HG03442 (cell line): ENCODE measurements around the gene STXBP5L.
"Not testable (repeated sequence)": the region's sequence is repeated elsewhere in the genome, so short reads cannot be mapped to it uniquely, and the experiment has no call there.

Experiments used
- ATAC-seq: cut with Tn5 transposase; IDR thresholded peaks from one replicate; pipeline ENCODE4 v1.9.1; 2021; ENCODE audit warnings: mild to moderate bottlenecking, moderate library complexity; ENCODE audit not compliant: unreplicated experiment

Gene STXBP5L

DNA sequence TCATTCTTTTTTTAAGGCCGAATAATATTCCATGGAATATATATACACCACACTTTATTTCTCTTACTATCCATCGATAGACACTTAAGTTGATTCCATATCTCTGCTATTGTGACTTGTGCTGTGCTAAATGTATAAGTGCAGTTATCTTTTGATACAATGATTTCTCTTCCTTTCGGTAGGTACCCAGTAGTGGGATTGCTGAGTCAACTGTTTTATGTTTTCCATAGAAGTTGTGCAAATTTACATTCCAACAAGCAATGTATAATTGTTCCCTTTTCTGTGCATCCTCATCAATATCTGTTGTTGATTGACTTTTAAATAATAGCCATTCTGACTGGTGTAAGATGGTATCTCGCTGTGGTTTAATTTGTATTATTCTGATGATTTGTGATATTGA is 81.0 kb downstream of the STXBP5L start:
- ATAC-seq, result no peak

- no peak for ATAC-seq
Measured at GRCh38 chr3:121018917-121019321, 110.9 kb downstream of the STXBP5L start.

GRCh38 chr3:121063628-121064027 is 155.6 kb downstream of the STXBP5L start:
- ATAC-seq, result no peak

- no peak for ATAC-seq
Measured at GRCh38 chr3:121064121-121064520, 156.1 kb downstream of the STXBP5L start.

GRCh38 chr3:121072133-121072532 is 164.1 kb downstream of the STXBP5L start:
- no peak for ATAC-seq

DNA sequence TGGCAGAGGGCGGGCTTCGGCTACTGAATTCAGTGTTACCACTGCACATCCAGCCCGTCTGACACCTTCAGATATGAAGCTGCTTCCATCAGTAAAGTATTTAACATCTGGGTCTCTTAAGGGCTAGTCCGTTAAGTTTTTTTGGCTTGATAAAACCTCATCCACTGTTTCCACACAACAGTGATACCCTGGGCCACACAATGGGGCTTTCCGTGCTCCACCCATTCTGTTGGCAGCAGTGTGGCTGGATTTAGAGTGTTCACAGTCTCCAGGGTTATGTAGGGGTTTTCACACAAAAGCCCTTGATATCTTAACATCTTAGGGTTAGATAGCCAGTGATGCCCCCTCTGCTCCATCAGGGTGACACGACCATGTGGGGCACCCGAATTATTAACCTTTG is 165.0 kb downstream of the STXBP5L start:
- ATAC-seq, result no peak

GRCh38 chr3:121075191-121075590 is 167.2 kb downstream of the STXBP5L start:
- no peak for ATAC-seq

GRCh38 chr3:121078378-121079101 is 170.5 kb downstream of the STXBP5L start:
- ATAC-seq, result not testable (repeated sequence)

DNA sequence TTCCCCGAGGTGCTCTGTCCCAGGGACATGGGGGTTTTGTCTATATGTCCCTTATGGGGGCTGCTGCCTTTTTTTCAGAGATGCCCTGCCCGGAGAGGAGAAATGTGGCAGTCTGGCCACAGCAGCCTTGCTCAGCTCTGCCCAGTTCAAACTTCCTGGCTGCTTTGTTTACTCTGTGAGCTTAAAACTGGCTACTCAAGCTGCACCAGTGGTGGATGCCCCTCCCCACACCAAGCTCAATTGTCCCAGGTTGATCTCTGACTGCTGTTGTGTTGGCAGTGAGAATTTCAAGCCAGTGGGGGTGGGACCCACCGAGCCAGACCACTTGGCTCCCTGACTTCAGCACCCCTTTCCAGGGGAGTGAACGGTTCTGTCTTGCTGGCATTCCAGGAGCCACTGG is 188.9 kb downstream of the STXBP5L start:
- no peak for ATAC-seq

DNA sequence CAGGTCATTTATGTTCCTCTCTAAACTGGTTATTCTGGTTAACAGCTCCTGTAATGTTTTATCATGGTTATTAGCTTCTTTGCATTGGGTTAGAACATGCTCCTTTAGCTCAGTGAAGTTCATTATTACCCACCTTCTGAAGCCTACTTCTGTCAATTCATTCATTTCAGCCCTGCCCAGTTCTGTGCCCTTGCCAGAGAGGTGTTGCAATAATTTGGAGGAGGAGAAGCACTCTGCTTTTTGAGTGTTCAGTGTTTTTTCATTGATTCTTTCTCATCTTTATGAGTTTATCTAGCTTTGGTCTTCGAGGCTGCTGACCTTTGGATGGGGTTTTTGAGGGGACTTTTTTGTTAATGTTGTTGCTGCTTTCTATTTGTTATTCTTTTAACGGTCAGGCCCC is 203.1 kb downstream of the STXBP5L start:
- not testable (repeated sequence) for ATAC-seq

DNA sequence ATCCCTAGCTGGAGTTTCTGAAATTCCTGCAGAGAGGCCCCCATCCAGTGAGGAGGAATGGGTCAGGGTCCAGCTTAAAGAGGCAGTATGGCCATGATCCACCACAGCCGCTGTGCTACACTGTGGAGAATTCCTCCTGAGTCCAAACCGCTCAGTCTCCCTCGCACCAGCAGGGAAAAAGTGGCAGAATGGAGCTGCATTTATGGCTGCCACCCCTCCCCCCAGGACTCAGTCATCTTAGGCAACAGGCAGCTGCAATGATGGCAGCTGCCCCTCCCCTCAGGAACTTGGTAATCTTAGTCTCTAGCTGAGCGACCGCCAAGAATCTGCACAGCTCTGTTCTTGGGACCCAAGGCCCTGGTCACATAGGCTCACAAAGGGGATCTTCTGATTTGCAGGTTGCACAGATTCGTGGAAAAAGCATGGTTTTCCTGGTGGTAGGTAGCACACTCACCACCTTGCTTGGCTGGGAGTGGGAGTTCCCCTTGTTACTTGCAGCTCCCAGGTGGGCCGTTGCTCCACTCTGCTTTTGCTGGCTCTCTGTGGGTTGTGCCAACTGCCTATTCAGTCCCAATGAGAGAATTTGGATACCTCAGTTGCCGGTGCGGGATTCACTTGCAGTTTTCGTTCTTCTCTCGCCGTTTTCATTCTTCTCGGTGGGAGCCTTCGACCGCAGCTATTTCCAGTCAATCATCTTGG is 204.1 kb downstream of the STXBP5L start:
- no peak for ATAC-seq

DNA sequence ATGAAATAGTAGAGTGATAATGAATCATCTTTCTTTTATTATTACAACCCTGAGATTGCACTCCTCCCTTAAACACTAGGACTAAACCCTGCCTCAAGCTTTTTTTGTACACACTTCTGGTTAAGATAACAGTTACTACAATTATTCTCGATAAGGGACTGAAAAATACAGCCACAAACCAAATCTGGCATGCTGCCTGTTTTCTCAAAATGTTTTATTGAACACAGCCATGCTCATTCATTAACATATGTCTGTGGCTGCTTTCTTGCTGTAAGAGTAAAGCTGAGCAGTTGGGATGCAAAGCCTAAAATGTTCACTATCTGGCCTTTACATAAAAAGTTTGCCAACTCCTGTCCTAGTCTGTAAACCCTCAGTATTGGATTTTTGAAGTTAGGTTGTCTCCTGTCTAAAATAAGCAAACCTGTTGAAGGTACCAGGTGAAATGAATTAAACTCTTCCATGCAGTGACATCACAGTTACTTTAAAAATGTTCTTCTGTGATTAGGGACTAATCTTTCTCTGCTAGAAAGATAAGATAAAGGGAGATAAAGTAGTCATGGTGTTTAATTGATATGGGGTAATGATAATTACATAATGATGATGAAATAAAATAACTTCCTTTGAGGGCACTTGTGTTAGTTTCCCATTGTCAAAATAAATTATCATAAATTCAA is 218.2 kb downstream of the STXBP5L start:
- no peak for ATAC-seq

- ATAC-seq, result no peak
Measured at GRCh38 chr3:121126707-121127035, 218.7 kb downstream of the STXBP5L start.

GRCh38 chr3:121152573-121152972 is 244.6 kb downstream of the STXBP5L start:
- no peak for ATAC-seq

DNA sequence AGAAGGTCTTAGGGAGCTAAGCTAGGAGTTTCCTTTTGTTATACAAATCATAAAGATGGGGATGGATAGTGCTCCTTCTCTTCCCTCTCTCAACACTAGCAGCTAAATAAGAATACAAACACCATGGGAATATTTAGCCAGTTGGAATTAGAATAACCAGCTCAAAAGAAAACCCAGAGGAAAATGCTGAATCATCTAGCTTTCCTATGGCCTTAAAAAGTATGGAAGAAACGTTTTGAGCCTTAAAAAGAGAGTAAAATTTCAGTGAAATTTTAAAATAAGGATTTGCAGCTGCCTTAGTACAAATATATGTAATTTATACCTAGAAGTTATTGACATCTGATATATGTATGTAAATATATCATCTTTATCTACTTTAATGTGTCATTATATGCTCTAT is 245.8 kb downstream of the STXBP5L start:
- no peak for ATAC-seq

GRCh38 chr3:121155028-121155427 is 247.0 kb downstream of the STXBP5L start:
- ATAC-seq, result no peak

DNA sequence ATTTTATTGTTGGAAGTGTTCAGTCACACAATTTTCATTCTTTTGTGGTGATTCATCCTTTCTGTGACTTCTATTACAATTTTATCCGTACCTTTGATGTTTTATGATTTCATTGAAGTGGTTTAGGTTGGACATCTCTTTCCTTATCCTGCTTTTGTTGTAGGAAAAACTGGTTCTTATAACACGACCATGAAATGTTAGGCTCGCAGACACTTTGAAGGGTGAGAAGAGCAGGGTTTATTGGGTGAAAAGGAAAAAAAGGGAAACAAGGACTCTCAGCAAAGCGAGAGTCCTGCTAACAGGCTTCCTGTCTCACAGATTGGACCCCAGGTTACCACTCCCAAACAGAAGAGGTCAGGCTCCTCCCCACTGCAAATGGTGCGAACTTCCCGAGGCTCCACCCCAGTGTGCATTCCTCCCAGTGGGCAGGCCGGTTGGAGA is 257.4 kb downstream of the STXBP5L start:
- ATAC-seq, result no peak

DNA sequence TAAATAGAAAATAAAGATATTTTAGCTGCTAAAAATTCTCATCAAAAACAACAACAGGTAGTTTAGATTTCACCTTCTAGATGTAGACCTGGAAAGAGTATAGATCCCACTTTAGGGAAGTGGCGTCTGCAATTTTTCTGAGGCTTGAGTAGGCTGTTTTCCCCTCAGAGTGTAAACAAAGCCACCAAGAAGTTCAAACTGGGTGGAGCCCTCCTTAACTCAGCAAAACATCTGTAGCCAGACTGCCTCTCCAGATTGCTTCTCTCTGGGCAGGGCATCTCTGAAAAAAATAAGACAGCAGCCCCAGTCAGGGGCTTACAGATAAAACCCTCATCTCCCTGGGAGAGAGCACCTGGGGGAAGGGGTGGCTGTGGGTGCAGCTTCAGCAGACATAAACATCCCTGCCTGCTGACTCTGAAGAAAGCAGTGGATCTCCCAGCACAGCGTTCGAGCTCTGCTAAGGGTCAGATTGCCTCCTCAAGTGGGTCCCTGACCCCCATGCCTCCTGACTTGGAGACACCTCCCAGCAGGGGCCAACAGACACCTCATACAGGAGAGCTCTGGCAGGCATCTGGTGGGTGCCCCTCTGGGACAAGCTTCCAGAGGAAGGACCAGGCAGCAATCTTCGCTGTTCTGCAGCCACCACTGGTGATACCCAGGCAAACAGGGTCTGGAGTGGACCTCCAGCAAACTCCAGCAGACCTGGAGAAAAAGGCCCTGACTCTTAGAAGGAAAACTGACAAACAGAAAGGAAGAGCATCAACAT is 259.6 kb downstream of the STXBP5L start:
- no peak for ATAC-seq

- no peak for ATAC-seq
Measured at GRCh38 chr3:121175083-121175482, 267.1 kb downstream of the STXBP5L start.

- ATAC-seq, result not testable (repeated sequence)
Measured at GRCh38 chr3:121190626-121191025, 282.6 kb downstream of the STXBP5L start.

DNA sequence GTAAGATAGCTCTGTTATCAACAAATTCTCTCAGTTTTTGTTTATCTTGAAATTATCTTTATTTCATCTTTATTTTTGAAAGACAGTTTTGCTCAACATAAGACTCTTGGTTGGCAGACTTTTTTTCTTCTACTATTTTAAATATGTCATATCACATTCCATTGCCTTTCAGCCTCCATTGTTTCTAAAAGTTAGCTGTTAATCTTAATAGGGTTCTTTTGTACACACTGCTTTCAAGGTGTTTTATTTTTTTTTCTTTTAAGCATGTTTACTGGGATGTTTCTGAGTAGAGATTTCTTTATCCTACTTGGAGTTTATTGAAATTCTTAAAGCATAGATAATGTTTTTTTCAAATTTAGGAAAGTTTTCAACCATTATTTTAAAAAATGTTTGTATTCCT is 294.6 kb downstream of the STXBP5L start:
- no peak for ATAC-seq
